ENCODE data around the gene USP14.
"Not testable (repeated sequence)": the region's sequence is repeated elsewhere in the genome, so short reads cannot be mapped to it uniquely, and the experiment has no call there.

GRCh38 chr18:110351-111201 is 47.8 kb upstream of the USP14 start:
- not testable (repeated sequence) for TF ChIP-seq MYC, CTCF (IDR thresholded peaks at IDR 0.05; ENCODE audit: low read depth, low read length)
